Testis (tissue), 2 donors: ENCODE results near the gene TFF3.

Experiments
- POLR2A ChIP-seq: fragments of 450-650 bp; IDR thresholded peaks from one replicate; pipeline ENCODE4 v1.6.1; 2017; ENCODE audit warnings: antibody characterized with exemption, mild to moderate bottlenecking, moderate library complexity
- TF ChIP-seq, protein P1 (sequence below), 3 experiments: fragments of 450-650 bp in 2 of 3; fragments of 200-600 bp in 1 of 3; sonication (generic) in 1 of 3; IDR thresholded peaks; one replicate each; pipeline ENCODE4 v1.5.1; 2016 to 2019; ENCODE audit warnings: antibody characterized with exemption in 3 of 3, mild to moderate bottlenecking in 2 of 3, moderate library complexity in 1 of 3

DNA sequence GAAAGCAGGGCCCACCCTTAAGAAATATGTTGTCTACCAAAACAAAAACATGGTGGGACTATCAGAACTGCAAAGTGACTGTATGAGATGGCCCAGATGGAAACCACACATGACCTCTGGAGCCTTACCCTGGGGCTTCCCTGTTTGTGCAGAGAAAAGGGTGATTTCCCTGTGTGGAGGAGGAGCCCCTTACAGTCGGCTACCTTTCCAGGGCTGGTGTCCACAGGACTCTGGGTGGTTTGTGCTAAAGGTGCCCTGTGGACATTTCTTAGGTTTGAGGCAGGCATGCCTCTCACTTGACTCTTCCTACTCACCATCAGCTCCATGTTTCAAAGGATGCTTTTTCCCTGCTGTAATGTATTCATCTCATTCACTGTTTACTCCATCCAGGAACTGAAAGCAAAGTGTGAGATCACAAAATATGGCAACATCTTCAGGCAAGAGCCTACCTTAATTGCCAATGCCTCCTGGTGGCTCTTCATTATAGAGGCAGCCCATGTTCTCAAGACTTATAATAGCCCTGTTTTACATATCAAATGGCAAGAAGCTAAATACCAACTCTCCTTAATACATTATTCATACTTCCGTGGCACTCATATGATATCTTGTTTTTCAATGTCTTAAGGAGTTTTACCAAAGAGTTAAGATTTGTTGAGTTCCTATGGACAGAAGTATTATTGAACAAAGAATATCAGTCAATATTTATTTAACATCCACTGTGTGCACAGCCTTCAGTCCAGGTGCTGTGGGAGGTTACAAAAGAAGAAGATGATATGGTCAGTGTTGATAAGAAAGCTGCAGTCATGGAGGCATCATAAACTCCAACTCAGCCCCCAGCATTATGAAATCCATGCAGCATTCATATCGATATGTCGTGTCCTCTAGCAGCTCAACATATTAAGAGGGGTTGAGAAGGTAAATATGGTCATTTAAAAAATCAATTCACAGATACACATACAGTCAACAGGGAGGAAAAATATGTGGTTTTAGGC, 15.5 kb upstream of the TFF3 start:
- TF ChIP-seq, protein P1, sequence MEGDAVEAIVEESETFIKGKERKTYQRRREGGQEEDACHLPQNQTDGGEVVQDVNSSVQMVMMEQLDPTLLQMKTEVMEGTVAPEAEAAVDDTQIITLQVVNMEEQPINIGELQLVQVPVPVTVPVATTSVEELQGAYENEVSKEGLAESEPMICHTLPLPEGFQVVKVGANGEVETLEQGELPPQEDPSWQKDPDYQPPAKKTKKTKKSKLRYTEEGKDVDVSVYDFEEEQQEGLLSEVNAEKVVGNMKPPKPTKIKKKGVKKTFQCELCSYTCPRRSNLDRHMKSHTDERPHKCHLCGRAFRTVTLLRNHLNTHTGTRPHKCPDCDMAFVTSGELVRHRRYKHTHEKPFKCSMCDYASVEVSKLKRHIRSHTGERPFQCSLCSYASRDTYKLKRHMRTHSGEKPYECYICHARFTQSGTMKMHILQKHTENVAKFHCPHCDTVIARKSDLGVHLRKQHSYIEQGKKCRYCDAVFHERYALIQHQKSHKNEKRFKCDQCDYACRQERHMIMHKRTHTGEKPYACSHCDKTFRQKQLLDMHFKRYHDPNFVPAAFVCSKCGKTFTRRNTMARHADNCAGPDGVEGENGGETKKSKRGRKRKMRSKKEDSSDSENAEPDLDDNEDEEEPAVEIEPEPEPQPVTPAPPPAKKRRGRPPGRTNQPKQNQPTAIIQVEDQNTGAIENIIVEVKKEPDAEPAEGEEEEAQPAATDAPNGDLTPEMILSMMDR (IDR thresholded peaks at IDR 0.05): no peak
- TF ChIP-seq POLR2A: no peak
